Thoracic aorta endothelial cell (primary cell): ENCODE measurements around the gene SDR42E1. TPM values are rescaled to one million over a fixed set of nuclear protein-coding genes. Genes with fewer than 3 reads are reported as not detected.

Experiments
- total RNA-seq: library from RNA; depleted of rRNA; stranded (reverse); fragments of >200 nt; gene quantifications from 2 replicates; pipeline ENCODE4 v1.2.3, GENCODE V29; 2012

SDR42E1 gene
- total RNA-seq = 0.65 and 0.66 TPM in 2 replicates

GRCh38 chr16:82011199-82011641 is at the start of gene SDR42E1:
SDR42E1 (minus strand) TSS chr16:82011470; CDS start chr16:82000858, 10,612 bp downstream.

DNA sequence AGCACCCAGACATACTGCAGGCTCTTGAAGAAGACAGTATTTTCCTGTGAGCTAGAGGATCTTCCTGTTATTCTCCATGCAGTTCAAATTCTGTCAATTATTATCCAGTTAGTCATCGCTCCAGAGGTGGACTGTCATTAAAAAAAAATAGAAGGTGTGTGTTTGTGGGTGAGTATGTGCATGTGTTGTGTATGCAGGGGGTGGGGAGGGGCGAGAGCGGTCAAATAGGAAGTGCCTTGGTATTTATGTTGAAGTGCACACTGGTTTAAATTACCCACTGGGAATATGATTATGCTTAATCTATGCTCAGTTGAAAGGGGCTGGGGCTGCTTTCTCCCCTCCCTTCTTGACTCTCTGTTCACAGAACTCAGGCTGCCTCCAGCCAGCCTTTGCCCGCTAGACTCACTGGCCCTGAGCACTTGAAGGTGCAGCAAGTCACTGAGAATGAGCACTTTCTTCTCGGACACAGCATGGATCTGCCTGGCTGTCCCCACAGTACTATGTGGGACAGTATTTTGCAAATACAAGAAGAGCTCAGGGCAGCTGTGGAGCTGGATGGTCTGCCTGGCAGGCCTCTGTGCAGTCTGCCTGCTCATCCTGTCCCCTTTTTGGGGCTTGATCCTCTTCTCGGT is 23.8 kb upstream of the SDR42E1 start, which contains the start of gene HSD17B2:
TSS of gene HSD17B2 (plus strand) at position 273 of the 632 bp plus-strand sequence. CDS start at position 445, 172 bp downstream.

Other genes with a start within 250 kb of the SDR42E1 start
- 9.4 and 10.2 TPM in 2 replicates for gene PLCG2, start 232.2 kb downstream of the SDR42E1 start, total RNA-seq
- 0.27 and 1.2 TPM in 2 replicates for gene HSD17B2, start 23.8 kb upstream of the SDR42E1 start, total RNA-seq
- gene MPHOSPH6, start 158.8 kb upstream of the SDR42E1 start, total RNA-seq = 72.9 and 75.1 TPM in 2 replicates